H1 (cell line): Measurements from ENCODE around the gene TBC1D17. TPM values are rescaled to one million over a fixed set of nuclear protein-coding genes. Genes with fewer than 3 reads are reported as not detected.

Source experiments
- BRCA1 ChIP-seq: IDR thresholded peaks from 2 replicates; pipeline ENCODE4 v1.6.1; 2012; ENCODE audit warnings: low read depth, low read length, improper control_type of control experiment
- EGR1 ChIP-seq: IDR thresholded peaks from 2 replicates; pipeline ENCODE4 v1.6.1; 2011; ENCODE audit warnings: low read depth, low read length, borderline replicate concordance
- HDAC2 ChIP-seq, 2 experiments: fragments of 300-600 bp in 1 of 2; sonication (generic) in 1 of 2; IDR thresholded peaks; 2 replicates each; pipeline ENCODE4 v1.6.1; 2011 to 2012; ENCODE audit warnings: low read depth in 2 of 2, low read length in 2 of 2, mild to moderate bottlenecking in 2 of 2, moderate library complexity in 2 of 2, borderline replicate concordance in 1 of 2, inconsistent platforms in 1 of 2
- RBBP5 ChIP-seq: IDR thresholded peaks from 2 replicates; pipeline ENCODE4 v1.7.1; 2012; ENCODE audit warnings: low read depth, mild to moderate bottlenecking, inconsistent platforms, low read length, moderate library complexity, borderline replicate concordance
- polyA plus RNA-seq, 7 experiments: library from polyadenylated mRNA; depleted of rRNA in 3 of 7; stranded (reverse) in 5 of 7; unstranded in 2 of 7; fragments of >200 nt in 5 of 7; fragments of 200-250 nt in 2 of 7; gene quantifications; 1 replicate in 5 of 7; 2 replicates in 1 of 7; 4 replicates in 1 of 7; pipeline versions ENCODE4 v1.2.1 to v1.2.3, GENCODE V29; 2011 to 2013; ENCODE audit warnings: missing spikeins in 2 of 7, mixed read lengths in 2 of 7
- total RNA-seq: library from RNA; stranded (reverse); fragmentation: NEBNext Ultra II Directional; extraction: Animal tissue kit (Norgen Biotek cat#: 25700); gene quantifications from 2 replicates; pipeline ENCODE4 v1.2.1, GENCODE V29; 2021

The TBC1D17 gene
- total and polyA plus RNA-seq, 2 of the 8 experiments (the other 6 are each of a cell fraction or from before 2014, with no cell fraction given): 30.3 to 44.9 TPM

DNA sequence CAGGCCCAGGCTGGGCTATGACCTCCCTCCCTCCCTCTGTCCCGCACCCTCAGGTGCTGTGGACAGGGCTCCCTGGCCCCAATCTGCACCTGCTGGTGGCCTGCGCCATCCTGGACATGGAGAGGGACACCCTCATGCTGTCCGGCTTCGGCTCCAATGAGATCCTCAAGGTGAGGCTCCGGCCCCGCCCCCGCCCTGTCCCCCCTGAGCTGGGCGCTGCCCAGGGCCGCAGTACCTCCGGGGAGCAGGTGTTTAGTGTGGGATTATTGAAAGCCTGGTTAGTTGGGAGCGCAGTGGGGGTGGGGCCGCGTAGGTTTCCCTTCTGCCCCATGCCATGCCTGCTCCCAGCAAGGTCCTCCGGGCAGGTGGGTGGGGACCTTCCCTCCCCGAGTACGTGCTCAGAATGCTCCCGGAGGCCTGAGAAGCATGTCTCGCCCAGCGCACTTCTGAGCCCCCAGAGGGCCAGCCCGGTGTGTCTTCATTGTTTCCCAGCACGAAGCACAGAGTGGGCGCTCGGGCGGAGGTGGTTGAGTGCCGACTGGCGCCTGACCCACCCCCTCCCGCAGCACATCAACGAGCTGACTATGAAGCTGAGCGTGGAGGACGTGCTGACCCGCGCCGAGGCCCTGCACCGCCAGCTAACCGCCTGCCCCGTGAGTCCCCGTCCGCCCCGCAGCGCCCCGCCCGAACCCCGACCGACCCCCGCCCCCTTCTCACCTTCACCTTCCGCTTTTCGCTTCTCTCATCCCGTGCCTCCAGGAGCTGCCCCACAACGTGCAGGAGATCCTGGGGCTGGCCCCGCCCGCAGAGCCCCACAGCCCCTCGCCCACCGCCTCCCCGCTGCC, 10.4 kb downstream of the TBC1D17 start (continued):
- TF ChIP-seq HDAC2 (IDR thresholded peaks at IDR 0.05; ENCODE audit: borderline replicate concordance in 1 of 2, low read depth in 2 of 2, low read length in 2 of 2) (no peak), BRCA1 (no peak), EGR1 (no peak), RBBP5 (no peak)
- TF ChIP-seq, all 59 proteins: peak for 0
